WI38 (cell line): Measurements from ENCODE around the gene TOM1L2.

Experiments used
- H3K4me3 ChIP-seq: 2 replicates; pipeline ENCODE4 v1.5.1; 2011; ENCODE audit warnings: low read depth, mild to moderate bottlenecking, control low read depth, low read length
- CTCF ChIP-seq: IDR thresholded peaks from 2 replicates; pipeline ENCODE4 v1.5.1; 2012; ENCODE audit warnings: low read depth, mild to moderate bottlenecking, control low read depth, low read length

The TOM1L2 gene

GRCh38 chr17:17851103-17852002, 120.8 kb downstream of the TOM1L2 start:
- H3K4me3 ChIP-seq: no peak overlapping the region
- no peak for TF ChIP-seq CTCF

DNA sequence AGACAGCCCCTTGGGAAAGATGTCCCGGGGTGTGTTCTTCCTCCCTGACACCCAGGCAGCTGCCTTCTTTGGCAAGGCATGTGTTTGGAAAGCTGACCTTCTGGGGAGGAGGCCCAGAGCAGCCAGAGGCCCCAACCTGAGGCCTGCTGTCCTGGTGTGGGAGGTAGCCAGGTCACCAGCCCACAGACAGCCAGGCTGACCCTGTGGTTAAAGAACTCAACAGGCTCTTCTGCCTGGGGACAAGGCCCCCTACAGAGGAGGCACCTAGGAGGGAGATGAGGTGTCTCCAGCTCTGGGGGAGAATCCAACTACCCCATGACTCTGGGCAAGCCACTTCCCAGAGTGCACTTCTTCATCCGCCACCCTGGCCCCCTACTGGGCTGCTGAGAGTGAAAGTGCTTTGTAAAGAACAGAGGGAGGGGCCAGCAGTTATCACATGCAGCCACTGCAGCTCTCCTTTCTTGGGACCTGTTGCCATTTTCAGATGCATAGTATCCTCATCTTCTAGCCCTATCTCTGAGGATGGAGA, 122.3 kb downstream of the TOM1L2 start:
- TF ChIP-seq CTCF: no peak
- H3K4me3 ChIP-seq: no peak overlapping the region

DNA sequence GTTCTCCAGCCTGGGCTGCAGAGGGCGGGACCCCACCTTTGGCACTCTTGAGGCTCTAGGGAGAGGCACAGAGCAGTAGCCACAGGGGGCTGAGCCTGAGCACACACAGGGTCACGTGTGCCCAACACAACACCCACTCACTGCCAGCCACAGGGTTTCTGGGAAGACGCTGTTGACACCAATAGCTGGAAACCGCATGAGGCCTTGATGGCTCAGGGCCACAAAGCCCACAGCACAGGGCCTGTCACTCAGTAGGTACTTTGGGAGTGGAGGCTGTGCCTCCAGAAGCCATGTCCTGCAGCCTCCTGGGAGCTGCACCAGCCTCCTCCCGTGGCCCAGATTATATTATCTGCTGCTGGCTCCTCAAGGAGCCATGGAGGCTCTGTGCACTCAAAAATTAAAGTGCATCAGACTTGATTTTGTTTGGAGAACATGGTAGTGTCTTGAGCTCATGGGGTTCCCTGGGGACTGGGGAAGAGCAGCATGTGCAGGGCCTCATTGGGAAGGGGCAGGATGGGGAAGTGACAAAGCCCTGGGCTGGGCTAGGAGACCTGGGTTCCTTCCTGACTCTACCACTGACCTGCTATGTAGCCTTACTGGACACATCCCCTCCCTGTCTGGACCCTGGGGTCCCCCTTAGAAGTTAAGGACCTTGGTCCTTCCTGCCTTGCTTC, 122.9 kb downstream of the TOM1L2 start:
- no peak for TF ChIP-seq CTCF
- H3K4me3 ChIP-seq: no peak overlapping the region

GRCh38 chr17:17848311-17849082, 123.7 kb downstream of the TOM1L2 start:
- no peak overlapping the region for H3K4me3 ChIP-seq
- no peak for TF ChIP-seq CTCF

DNA sequence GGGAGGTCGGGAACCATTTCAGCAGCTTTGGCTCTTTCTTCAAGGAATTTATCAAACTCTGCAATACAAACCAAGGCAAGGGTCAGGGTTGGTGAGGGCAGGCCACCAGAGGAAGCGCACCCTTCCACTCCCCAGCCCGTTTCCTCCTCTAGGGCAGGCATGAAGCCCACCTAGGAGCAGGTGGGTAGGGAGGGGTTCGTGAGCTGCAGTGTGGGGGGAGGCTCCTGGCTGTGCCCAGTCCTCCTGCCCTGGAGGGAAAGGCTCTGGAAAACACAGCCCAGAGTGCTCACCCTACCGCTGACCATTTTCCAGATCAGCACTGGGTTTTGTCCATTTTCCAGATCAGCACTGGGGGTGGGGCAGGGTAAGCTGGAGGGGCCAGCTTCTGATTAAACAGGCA, 124.5 kb downstream of the TOM1L2 start:
- H3K4me3 ChIP-seq: no peak overlapping the region
- no peak for TF ChIP-seq CTCF

DNA sequence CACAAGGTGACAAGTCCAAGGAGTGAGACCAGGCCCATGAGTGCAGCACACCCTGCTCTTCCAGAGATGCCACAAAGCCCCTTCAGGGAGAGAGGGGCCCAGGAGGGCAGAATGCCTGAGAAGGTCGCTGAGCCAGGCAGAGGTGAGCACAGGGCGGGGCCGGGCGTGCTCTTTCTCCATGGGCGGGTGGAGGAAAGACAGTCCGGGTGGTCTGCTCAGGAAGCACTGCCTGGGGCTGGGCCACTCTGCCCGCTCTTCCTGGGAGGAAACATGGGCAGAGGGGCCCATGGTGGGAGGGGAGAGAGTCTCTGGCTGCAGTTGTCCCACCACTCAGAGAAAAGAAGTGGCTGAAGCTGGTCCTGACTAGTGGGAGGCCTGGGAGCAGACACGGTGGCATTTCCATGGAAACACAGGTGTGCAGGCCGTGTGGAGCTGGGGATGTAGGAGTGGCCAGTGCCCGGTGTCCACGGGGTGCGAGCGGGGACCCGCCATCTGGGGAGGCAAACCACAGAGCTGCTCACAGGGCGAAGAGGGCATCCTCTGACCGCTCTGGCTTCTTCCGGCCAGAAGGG, 125.0 kb downstream of the TOM1L2 start:
- no peak overlapping the region for H3K4me3 ChIP-seq

More for the DNA sequence above, 125.0 kb downstream of the TOM1L2 start:
- TF ChIP-seq CTCF: no peak
